ENCODE results near the gene NPHP4. TPM values are rescaled to one million over a fixed set of nuclear protein-coding genes. Genes with fewer than 3 reads are reported as not detected.
A peak's percentile ranks its signal among the peaks of the same experiment; 100 is the strongest.

The NPHP4 gene
- total and polyA plus RNA-seq, 9 of the 15 experiments (the other 6 are each of a cell fraction or from before 2014, with no cell fraction given), result 0.52 to 26.2 (median 6.7) TPM

DNA sequence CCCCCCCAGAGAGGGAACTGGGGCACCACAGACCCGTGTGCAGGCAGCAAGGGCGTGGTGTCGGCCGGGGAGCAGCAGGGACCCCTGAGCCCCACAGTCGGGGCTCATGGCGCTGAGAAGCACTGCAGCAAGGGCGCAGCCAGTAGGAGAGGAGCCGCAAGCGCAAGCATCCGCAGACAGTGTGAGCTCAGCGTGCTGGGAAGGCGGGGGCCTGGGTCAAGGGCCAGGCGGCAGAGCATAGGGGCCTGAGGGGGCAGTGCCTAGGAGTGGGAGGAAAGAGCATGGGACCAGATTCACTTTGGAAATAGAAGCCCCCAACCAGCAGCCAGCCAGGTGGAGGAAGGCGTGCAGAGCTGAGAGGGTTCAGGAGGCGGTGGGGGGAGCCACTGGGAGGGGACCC is 46.8 kb upstream of the NPHP4 start:
- Histone ChIP-seq H2AFZ (ENCODE audit: low read depth, low read length) (no peak overlapping the region), H4K20me1 (replicated peaks; ENCODE audit: control insufficient read depth, insufficient read depth, low read length) (peaks cover 63% of the 10 kb centered on the region), H3K79me2 (ENCODE audit: control insufficient read depth, insufficient read depth, low read length) (no peaks in the 10 kb centered on the region), H3K4me3 (no peak overlapping the region), H3K4me1 (replicated peaks in 1 of 2; ENCODE audit: control insufficient read depth in 2 of 2, insufficient read depth in 2 of 2, low read length in 2 of 2) (peaks cover 0 to 29% of the 10 kb centered on the region in 2 experiments; a peak in 2 of 5 replicates), H3K9me1 (ENCODE audit: control insufficient read depth, insufficient read depth, low read length) (no peaks in the 10 kb centered on the region), H3K36me3 (ENCODE audit: control insufficient read depth, insufficient read depth, low read length) (no peaks in the 10 kb centered on the region), H3K9me3 (replicated peaks; ENCODE audit: control insufficient read depth, insufficient read depth, low read depth, low read length) (no peaks in the 10 kb centered on the region), H3K4me2 (ENCODE audit: insufficient read depth, low read length) (no peak overlapping the region), H3K27ac (ENCODE audit: extremely low read depth, low read depth, low read length) (no peak overlapping the region), H3K27me3 (ENCODE audit: control insufficient read depth in 2 of 2, insufficient read depth in 2 of 2, low read length in 2 of 2) (peaks cover 0 to 6% of the 10 kb centered on the region in 2 experiments; a peak in 2 of 5 replicates), H3K9ac (ENCODE audit: insufficient read depth in 1 of 2, low read depth in 2 of 2, low read length in 2 of 2) (no peak overlapping the region)
- WGBS (ENCODE audit: insufficient coverage, low coverage, missing lambda C conversion rate), result 44% methylated on average over 15 of the region's 15 CpGs
- ChIA-PET POLR2A (interaction anchor here (0.8 to 1.1 kb wide), 3 partner anchors 10 to 206 kb away, joined by 3 read pairs; no protein-coding TSS in a partner anchor), CTCF (ENCODE audit: low intra/inter-chr PET ratio) (interaction anchor here (3.3 kb wide), 1 partner anchor 206 kb away, joined by 16 read pairs; the partner anchor contains the start of gene HES3)
- intact Hi-C loops (cut with micrococcal nuclease), result no loop called here
- TF ChIP-seq TSC22D4 (tag; IDR thresholded peaks at IDR 0.05) (no peak), REST (IDR thresholded peaks at IDR 0.05; ENCODE audit: borderline replicate concordance) (no peak), REST (CRISPR knock-in tag; IDR thresholded peaks at IDR 0.05; ENCODE audit: low read depth) (no peak), FOXM1 (IDR thresholded peaks at IDR 0.05; ENCODE audit: low read depth) (no peak), FOXM1 (CRISPR knock-in tag; IDR thresholded peaks at IDR 0.05; ENCODE audit: low read depth) (no peak), ZBTB33 (CRISPR knock-in tag; IDR thresholded peaks at IDR 0.05) (peak; percentile 89), ZNF175 (CRISPR knock-in tag; IDR thresholded peaks at IDR 0.05; ENCODE audit: low read depth) (no peak), ZNF551 (CRISPR knock-in tag; IDR thresholded peaks at IDR 0.05) (no peak), KLF13 (tag; IDR thresholded peaks at IDR 0.05; ENCODE audit: borderline replicate concordance, low read depth) (no peak)
- FAIRE-seq, result no peak
- no TSS peak for BruUV-seq (replicated peaks)
- ATAC-seq, result no peak
- no peak for DNase-seq (ENCODE audit: extremely low read depth in 1 of 4, low spot score in 3 of 4)
- in situ Hi-C loops (cut with MboI), result no loop called here
